Stimulated activated CD8-positive, alpha-beta memory T cell treated with anti-CD3 and anti-CD28 coated beads, Interleukin-12 subunit alpha, Interleukin-12 subunit beta, amount 100 ng/mL, for 24 hours (primary cell): ENCODE data around the gene EIF3L.

Source experiments
- DNase-seq: peaks from one replicate; pipeline ENCODE4 v3.0.0-alpha.2; 2020; ENCODE audit errors: extremely low read depth

EIF3L gene

DNA sequence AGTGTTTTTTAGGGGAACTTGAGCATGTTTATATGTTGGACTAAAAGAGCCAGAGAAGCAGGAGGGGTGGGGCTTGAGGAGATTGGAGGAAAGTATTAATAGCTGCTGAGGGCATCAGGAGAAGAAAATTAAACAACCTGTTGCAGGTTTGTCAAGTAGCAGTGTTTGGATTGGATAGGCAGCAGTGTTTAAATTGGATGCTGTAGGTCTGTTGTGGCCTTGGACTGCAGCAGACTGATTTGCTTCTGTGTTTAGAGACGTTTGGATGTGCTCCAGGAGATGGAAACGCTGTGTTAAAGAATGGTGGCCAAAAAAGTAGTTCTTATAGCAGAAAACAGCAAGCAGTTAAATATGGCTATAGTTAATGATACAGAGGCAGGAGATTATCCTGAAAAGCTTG is 5.7 kb downstream of the EIF3L start:
- DNase-seq: no peak

GRCh38 chr22:37855462-37855861 is 6.2 kb downstream of the EIF3L start:
- DNase-seq: no peak

DNA sequence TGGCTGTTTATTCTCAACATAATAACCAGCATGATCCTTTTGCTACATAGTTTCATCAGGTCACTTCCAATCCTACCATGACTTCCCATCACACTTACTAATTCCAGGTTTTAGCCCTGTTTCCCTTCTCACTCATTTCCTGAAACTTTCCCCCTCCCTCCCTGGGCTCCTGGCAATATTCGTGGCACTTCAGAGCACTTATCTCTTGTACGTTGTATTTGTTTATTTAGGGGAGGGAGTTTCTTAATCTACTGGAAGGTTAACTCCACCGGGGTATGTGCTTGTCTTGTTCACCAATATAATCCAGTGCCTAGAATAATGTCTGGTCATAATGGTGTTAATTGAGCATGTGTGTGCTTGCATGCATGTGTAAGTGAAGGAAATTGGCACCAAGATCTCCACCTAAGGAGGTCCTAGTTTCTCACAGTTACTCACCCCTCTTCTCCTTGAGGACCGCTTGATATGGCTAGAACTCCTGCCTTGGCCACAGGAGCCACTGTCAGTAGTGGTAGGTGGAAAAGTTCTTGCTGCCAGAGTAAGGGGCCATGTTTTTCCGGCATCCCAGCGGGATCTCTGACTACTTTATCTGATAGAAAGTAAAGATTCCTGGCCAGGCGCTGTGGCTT is 11.7 kb downstream of the EIF3L start:
- DNase-seq: no peak

- no peak for DNase-seq
Measured at GRCh38 chr22:37862570-37863325, 13.5 kb downstream of the EIF3L start.

- DNase-seq: no peak
Measured at GRCh38 chr22:37865510-37865909, 16.3 kb downstream of the EIF3L start.

GRCh38 chr22:37870273-37870672 is 21.1 kb downstream of the EIF3L start:
- no peak for DNase-seq

DNA sequence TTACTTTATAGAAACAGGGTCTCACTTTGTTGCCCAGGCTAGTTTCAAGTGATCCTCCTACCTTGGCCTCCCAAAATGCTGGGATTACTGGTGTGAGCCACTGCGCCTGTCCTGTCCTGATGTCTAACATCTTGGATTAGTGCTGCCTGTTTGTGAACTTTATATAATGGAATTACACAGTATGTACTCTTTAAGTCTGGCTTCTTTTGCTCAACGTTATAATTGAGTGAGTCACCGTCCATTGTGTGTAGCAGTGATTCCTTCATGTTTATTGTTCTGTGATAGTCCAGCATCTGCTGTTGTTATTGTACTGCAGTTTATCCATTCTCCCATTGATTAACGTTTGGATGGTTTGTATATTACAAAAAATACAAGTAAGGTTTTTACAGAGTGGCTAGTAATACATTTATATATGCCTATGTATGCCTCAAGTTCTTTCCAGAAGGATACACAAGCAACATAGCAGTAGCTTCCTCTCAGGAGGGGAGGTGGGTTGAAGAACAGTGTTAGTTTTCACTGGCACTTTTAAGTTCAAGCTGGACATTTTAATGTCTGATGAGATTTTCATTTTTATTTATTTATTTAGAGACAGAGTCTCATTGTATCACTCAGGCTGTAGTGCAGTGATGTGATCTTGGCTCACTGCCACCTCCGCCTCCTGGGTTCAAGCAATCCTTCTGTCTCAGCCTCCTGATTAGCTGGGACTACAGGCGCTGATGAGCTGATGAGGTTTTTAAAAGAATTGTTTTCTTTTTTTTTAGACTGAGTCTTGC is 31.6 kb downstream of the EIF3L start:
- DNase-seq: no peak

GRCh38 chr22:37884420-37884819 is 35.2 kb downstream of the EIF3L start:
- DNase-seq: no peak

GRCh38 chr22:37887584-37888378 is 38.6 kb downstream of the EIF3L start:
- no peak for DNase-seq

DNA sequence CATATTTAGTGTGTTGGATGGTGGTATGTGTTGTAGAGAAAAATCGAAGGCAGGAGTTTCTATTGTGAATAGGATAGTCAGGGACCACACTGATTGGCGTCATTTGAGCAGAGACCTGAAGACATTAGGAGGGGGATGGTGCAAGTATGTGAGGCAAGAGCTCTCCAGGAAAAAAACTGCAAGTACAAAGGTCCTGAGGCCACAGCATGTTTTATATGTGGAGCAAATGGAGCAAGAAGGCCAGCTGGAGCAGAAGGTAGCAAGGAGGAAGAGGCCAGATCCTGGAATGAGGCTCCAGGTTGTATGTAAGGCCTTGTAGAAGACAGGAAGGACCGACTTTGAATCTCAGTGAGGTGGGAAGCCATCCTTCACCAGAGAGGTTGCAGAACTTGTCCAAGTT is 42.7 kb downstream of the EIF3L start:
- no peak for DNase-seq

DNA sequence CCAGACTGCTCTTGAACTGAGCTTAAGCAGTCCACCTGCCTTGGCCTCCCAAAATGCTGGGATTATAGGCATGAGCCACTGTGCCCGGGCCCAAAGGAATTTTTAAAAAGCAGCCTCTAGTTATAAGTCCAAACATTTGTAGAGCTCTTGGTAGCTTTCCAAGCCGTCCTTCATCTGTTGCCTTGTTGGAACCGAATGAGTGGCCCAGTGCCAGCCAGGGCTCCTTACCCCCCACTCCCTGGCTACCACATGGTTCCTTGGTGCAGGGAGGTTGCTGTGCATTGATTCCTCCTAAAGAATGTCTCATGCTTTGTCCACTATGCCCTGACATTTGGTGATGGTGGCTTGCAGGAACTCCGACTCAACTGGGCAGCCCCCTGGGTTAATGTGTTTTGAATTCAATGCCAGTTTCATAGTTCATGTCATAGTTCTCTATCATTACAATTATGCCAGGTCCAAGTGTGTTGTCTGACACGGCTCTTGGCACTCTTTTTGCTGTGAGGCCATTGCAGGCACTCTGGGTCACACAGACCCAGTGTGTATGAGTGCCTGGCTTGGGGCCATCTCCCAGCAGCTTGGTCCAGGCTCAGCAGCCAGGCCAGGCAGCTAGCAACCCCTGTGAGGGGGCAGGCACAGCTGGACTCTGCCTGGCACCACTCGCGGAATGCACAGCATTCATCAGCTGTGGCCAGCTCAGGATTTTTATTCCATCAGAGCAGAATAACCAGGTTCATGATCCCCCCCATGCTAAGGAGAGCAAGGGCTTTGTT is 43.5 kb downstream of the EIF3L start:
- no peak for DNase-seq

DNA sequence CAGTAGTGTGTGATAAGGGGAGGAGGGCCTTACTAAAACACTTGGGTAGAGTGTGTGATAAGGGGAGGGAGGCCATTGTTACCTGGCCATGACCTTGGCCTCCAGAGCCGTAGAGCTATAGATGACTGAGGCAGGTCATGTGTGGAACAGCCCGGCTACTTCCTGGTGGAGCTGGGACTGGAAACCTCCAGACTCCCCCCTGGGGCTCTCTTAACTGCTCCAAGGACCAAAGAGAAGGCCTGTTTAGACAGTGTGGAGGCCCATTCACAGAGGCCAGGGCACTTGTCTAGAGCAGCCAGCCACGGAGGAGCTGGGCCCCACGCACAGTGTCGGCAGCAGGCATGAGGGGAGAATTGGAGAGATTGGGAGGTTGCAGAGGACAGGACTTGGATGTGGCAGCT is 44.4 kb downstream of the EIF3L start:
- DNase-seq: no peak

DNA sequence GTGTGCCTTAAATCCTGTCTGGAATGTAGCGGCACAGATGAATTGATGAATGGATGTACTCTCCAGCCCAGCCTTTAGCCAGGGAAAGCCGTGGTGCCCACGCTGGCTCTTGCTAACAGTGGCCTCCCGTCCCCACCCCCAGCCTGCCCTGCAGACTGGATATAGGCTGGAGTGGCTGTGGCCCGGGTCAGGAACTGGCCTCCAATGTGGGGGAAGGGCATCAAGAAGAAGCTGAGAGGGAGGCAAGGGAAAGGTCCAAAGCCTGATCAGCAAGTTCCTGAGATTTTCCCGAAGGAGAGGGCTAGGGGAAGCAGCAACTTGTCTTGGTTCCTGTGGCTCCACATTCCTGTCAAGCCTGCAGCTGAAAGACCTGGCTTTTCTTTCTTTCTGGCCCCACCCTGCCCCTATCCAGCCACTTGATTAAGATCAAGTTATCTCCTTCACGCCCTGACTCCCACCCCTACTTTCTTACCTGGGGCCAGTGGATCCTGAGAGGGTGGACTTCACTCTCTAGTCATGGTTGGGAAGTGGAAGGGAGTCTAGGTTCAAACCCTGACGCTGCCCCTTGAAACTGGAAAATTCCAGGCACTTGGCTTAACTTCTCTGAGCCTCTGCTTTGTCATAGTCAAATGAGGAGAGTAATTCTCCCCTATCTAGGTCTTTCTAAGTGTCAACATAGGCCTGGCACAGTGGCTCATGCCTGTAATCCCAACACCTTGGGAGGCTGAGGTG is 45.9 kb downstream of the EIF3L start:
- no peak for DNase-seq

DNA sequence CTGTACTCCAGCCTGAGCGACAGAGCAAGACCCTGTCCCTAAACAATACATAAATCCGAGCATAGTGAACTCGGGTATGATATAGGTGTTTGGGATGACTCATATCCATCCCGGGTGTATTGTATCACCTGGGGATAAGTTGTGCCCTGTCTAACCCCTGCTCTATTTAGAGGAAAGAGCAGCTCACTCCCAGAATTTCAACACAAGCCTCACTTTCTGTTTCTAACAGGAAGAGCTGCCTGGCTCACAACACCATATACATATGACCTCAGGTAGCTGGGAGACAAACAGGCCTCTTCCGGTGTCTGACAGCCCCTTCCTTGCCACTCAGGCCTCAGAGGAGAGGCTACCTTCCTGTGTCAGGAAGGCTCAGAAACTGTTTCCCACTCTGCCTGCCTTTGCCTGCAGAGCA is 47.0 kb downstream of the EIF3L start:
- DNase-seq: no peak

GRCh38 chr22:37896939-37897338 is 47.7 kb downstream of the EIF3L start:
- no peak for DNase-seq

GRCh38 chr22:37897807-37898206 is 48.6 kb downstream of the EIF3L start:
- DNase-seq: no peak

DNA sequence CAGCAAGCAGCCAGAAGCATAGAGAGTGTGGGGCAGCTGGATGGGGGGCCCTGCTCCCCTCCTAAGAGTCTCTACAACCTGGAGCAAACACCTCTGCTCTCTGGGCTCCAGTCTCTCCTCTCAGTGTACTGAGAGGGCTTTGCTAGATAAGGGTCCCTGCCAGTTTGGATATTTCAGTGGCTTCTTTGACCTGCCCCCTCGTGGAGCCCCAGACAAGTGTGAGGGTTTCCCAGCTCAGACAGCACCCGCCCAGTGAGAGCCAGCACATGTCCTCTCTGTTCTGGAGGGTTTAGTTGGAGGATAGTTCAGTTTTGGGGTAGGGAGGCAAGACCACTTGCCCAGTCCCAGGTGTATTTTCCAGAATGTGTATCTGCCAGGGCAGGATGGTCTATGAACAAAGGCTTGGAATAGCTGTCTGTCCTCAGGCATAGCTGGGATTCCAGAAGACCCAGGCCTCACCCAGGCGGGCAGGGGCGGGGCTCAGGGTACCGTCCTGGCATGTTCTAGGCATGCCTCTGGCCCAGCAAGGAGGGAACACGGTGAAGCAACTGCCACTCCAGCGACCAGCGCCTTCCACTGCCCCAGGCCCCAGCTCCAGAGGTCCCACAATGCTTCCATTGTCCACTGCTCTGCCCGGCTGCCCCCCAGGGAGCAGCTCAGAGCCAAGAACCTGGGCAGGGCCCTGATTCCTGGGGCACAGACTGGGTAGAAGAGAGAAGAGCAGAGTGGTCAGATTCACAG is 49.4 kb downstream of the EIF3L start:
- no peak for DNase-seq

DNA sequence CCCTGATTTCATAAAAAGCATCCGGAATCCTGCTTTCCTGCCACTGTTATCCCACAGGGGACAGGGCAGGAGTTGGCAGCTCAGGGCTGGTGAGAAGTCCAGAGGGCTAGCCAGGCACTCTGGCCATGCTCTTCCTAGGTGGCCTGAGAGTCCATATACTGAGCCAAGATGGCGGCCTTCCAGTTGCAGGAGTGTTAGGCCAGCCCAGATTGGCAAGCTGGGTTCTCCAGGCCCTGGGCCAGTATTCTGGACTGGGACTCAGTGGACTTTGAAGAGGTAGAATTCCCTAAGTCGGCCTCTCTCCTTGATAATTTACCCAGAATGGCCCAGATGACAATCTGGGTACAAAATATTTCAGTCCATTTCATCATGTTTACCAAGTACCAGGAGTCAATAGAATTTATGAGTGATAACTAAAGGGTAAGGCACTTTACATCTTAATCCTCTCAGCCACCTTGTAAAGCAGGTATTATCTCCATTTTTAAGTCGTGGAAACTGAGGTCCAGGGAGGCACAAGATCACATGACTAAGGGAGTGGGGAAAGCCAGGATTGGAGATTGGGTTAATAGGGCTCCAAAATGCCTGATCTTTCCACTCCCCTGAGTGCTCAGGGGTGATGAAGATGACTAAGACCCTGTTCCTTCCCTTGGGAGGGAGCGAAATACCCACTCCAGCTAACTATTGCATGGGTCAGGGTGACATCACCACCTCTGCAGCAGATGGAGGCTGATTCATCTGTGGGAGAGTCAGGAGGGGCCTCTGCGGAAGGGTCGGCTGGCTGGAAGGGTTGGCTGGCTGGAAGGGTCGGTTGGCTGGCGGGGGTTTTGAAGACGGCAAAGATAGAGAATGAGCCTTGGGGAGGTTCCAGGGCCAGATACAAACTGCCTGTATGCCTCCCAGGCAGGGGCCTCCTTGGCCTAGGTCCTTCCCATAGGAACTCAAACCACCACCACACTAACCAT is 55.6 kb downstream of the EIF3L start:
- no peak for DNase-seq
